ENCODE measurements around the gene GNG2.

DNA sequence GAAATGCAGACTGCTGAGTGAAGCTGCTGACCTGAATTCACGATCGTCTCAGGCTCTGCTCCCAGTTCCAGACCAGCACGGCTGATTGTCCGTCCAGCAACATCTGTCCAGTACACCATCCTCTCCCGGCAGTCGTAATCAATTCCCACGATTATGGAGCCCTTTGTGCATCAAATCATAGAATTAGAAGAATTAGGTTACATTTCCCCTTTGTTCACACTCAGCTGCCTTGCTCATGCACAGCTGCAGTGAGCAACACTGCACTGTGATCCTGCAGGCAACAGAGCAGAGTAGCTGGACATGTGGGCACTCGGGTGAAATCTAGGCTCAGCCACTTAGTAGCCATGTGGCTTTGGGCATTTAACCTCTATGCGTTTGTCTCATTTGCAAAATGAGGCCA is 151.1 kb downstream of the GNG2 start:
- TF ChIP-seq, protein P1, sequence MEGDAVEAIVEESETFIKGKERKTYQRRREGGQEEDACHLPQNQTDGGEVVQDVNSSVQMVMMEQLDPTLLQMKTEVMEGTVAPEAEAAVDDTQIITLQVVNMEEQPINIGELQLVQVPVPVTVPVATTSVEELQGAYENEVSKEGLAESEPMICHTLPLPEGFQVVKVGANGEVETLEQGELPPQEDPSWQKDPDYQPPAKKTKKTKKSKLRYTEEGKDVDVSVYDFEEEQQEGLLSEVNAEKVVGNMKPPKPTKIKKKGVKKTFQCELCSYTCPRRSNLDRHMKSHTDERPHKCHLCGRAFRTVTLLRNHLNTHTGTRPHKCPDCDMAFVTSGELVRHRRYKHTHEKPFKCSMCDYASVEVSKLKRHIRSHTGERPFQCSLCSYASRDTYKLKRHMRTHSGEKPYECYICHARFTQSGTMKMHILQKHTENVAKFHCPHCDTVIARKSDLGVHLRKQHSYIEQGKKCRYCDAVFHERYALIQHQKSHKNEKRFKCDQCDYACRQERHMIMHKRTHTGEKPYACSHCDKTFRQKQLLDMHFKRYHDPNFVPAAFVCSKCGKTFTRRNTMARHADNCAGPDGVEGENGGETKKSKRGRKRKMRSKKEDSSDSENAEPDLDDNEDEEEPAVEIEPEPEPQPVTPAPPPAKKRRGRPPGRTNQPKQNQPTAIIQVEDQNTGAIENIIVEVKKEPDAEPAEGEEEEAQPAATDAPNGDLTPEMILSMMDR (IDR thresholded peaks at IDR 0.05; ENCODE audit: poor library complexity): no peak
- no peak for TF ChIP-seq EZH2 (IDR thresholded peaks at IDR 0.05; ENCODE audit: borderline replicate concordance)

All from hepatocyte (in vitro differentiated cells).